IMR-90 (cell line): ENCODE measurements around the gene ZNF556.

Source experiments
- BHLHE40 ChIP-seq: fragments of 150-350 bp; IDR thresholded peaks from 2 replicates; pipeline ENCODE4 v1.6.1; 2016; ENCODE audit warnings: mild to moderate bottlenecking, low read depth, low read length
- CEBPB ChIP-seq: IDR thresholded peaks from 2 replicates; pipeline ENCODE4 v1.6.1; 2012; ENCODE audit warnings: low read depth, low read length, improper control_type of control experiment
- CHD1 ChIP-seq: IDR thresholded peaks from 2 replicates; pipeline ENCODE4 v1.6.1; 2012; ENCODE audit warnings: low read depth, low read length, improper control_type of control experiment
- CTCF ChIP-seq: conservative IDR thresholded peaks from 2 replicates; pipeline ENCODE4 v1.5.1; 2012; ENCODE audit warnings: mild to moderate bottlenecking, low read depth, low read length, improper control_type of control experiment
- ELK1 ChIP-seq: fragments of 150-350 bp; IDR thresholded peaks from 2 replicates; pipeline ENCODE4 v1.6.1; 2016; ENCODE audit warnings: low read depth, mild to moderate bottlenecking, low read length, moderate library complexity, borderline replicate concordance
- FOS ChIP-seq: fragments of 150-350 bp; IDR thresholded peaks from 2 replicates; pipeline ENCODE4 v1.6.1; 2016; ENCODE audit warnings: low read depth, low read length
- MAZ ChIP-seq: IDR thresholded peaks from 2 replicates; pipeline ENCODE4 v1.6.1; 2012; ENCODE audit warnings: low read depth, mild to moderate bottlenecking, low read length, improper control_type of control experiment, moderate library complexity, borderline replicate concordance
- NFE2L2 ChIP-seq: fragments of 150-350 bp; IDR thresholded peaks from 2 replicates; pipeline ENCODE4 v1.6.1; 2016; ENCODE audit warnings: low read depth, mild to moderate bottlenecking, low read length
- POLR2A ChIP-seq: IDR thresholded peaks from 2 replicates; pipeline ENCODE4 v1.6.1; 2012; ENCODE audit warnings: mild to moderate bottlenecking, low read depth, low read length
- RAD21 ChIP-seq: IDR thresholded peaks from 2 replicates; pipeline ENCODE4 v1.6.1; 2012; ENCODE audit warnings: low read length, improper control_type of control experiment
- RCOR1 ChIP-seq: IDR thresholded peaks from 2 replicates; pipeline ENCODE4 v1.6.1; 2012; ENCODE audit warnings: mild to moderate bottlenecking, low read length, improper control_type of control experiment; ENCODE audit not compliant: insufficient replicate concordance
- USF2 ChIP-seq: fragments of 150-350 bp; IDR thresholded peaks from 2 replicates; pipeline ENCODE4 v1.6.1; 2017; ENCODE audit warnings: mild to moderate bottlenecking, antibody characterized with exemption, low read length, low read depth

GRCh38 chr19:2896694-2897093, 29.6 kb downstream of the ZNF556 start:
- TF ChIP-seq RCOR1 (no peak), USF2 (no peak), CTCF (no peak), MAZ (no peak), ELK1 (no peak), POLR2A (no peak), CEBPB (no peak), FOS (no peak), NFE2L2 (no peak), BHLHE40 (no peak), RAD21 (no peak), CHD1 (no peak)
